Stimulated activated CD8-positive, alpha-beta memory T cell treated with anti-CD3 and anti-CD28 coated beads, Interleukin-12 subunit alpha, Interleukin-12 subunit beta, amount 100 ng/mL, for 4 hours (primary cell): Measurements from ENCODE around the gene EXOG.

ENCODE experiments used
- DNase-seq: peaks from one replicate; pipeline ENCODE4 v3.0.0-alpha.2; 2020; ENCODE audit warnings: low read depth

Gene EXOG

GRCh38 chr3:38510631-38511030, 14.5 kb downstream of the EXOG start:
- no peak for DNase-seq

- DNase-seq, result no peak
These were observed 15.4 kb downstream of the EXOG start for GRCh38 chr3:38511546-38511945.

- no peak for DNase-seq
These were observed 19.2 kb downstream of the EXOG start for GRCh38 chr3:38515367-38515766.

- no peak for DNase-seq
These were observed 20.5 kb downstream of the EXOG start for GRCh38 chr3:38516669-38517068.

GRCh38 chr3:38519000-38519399, 22.9 kb downstream of the EXOG start:
- no peak for DNase-seq

- no peak for DNase-seq
These were observed 23.5 kb downstream of the EXOG start for GRCh38 chr3:38519651-38520050.

- DNase-seq, result peak; percentile 5
These were observed 25.3 kb downstream of the EXOG start for GRCh38 chr3:38521391-38521987.

- DNase-seq, result no peak
These were observed 25.9 kb downstream of the EXOG start for GRCh38 chr3:38522002-38522401.

- DNase-seq, result no peak
These were observed 28.1 kb downstream of the EXOG start for GRCh38 chr3:38524141-38524739.

- DNase-seq, result no peak
These were observed 30.7 kb downstream of the EXOG start for GRCh38 chr3:38526792-38527191.

- no peak for DNase-seq
These were observed 32.3 kb downstream of the EXOG start for GRCh38 chr3:38528457-38528856.

- no peak for DNase-seq
These were observed 36.4 kb downstream of the EXOG start for GRCh38 chr3:38532529-38532928.

- no peak for DNase-seq
These were observed 37.3 kb downstream of the EXOG start for GRCh38 chr3:38533285-38533976.

- no peak for DNase-seq
These were observed 38.0 kb downstream of the EXOG start for GRCh38 chr3:38534180-38534579.

GRCh38 chr3:38534604-38535003, 38.5 kb downstream of the EXOG start:
- no peak for DNase-seq

GRCh38 chr3:38536671-38537070, 40.5 kb downstream of the EXOG start:
- no peak for DNase-seq

- DNase-seq, result no peak
These were observed 42.7 kb downstream of the EXOG start for GRCh38 chr3:38538773-38539353.

GRCh38 chr3:38541806-38542205, 45.7 kb downstream of the EXOG start:
- no peak for DNase-seq

GRCh38 chr3:38542401-38543298, 46.5 kb downstream of the EXOG start:
- no peak for DNase-seq

GRCh38 chr3:38543586-38543985, 47.4 kb downstream of the EXOG start:
- no peak for DNase-seq

- no peak for DNase-seq
These were observed 48.8 kb downstream of the EXOG start for GRCh38 chr3:38544926-38545325.

- no peak for DNase-seq
These were observed 49.4 kb downstream of the EXOG start for GRCh38 chr3:38545550-38545949.
